Upper lobe of left lung (tissue), 4 donors: ENCODE results near the gene SFT2D2.

Experiments
- POLR2A ChIP-seq, 4 donors: fragments of 450-650 bp; IDR thresholded peaks; one replicate each; pipeline ENCODE4 v1.5.1; 2016 to 2017; ENCODE audit warnings: antibody characterized with exemption in 4 of 4, mild to moderate bottlenecking in 2 of 4
- POLR2AphosphoS5 ChIP-seq, 2 donors: sonication (generic); formaldehyde crosslinking; IDR thresholded peaks; one replicate each; pipeline ENCODE4 v1.5.1; 2017; ENCODE audit warnings: antibody characterized with exemption in 2 of 2

- TF ChIP-seq POLR2AphosphoS5 (IDR thresholded peaks at IDR 0.05) = no peak
- no peak for TF ChIP-seq POLR2A (IDR thresholded peaks at IDR 0.05)
Measured at GRCh38 chr1:168297019-168297730, 71.4 kb downstream of the SFT2D2 start.
